SK-N-SH (cell line): ENCODE data around the gene PDE4D. TPM values are rescaled to one million over a fixed set of nuclear protein-coding genes. Genes with fewer than 3 reads are reported as not detected.

Source experiments
- CTCF ChIA-PET: fragments of 300-600, 350-600 bp; formaldehyde crosslinking; extraction: SDS; loops from one replicate; lab custom pipeline; 2021; lab: Yijun Ruan, JAX
- POLR2A ChIA-PET: fragments of 350-600 bp; sonication (Branson Sonifier 250); formaldehyde crosslinking; extraction: SDS; loops from one replicate; lab custom pipeline; 2020; ENCODE audit warnings: antibody characterized with exemption, inconsistent platforms; lab: Yijun Ruan, JAX
- DNase-seq: peaks from one replicate; pipeline ENCODE4 v3.0.0; 2012
- H2AFZ ChIP-seq: fragments of 200-600 bp; sonication (generic); 2 replicates; pipeline ENCODE4 v1.8.1; 2016; ENCODE audit warnings: antibody characterized with exemption, mild to moderate bottlenecking, low read depth
- H3F3A ChIP-seq: fragments of 200-600 bp; sonication (generic); replicated peaks from 2 replicates; pipeline ENCODE3; 2016; ENCODE audit warnings: antibody characterized with exemption, mild to moderate bottlenecking; ENCODE audit not compliant: insufficient read depth
- H3K27ac ChIP-seq, 2 experiments: fragments of 200-500 bp in 1 of 2; fragments of 200-600 bp in 1 of 2; sonication (Bioruptor generic) in 1 of 2; sonication (generic), shearing (Covaris generic) in 1 of 2; 2 replicates each; pipeline versions ENCODE4 v1.5.1 to v1.6.1; 2014 to 2016; ENCODE audit warnings: low read depth in 2 of 2, inconsistent platforms in 1 of 2, low read length in 1 of 2, mild to moderate bottlenecking in 1 of 2, mixed read lengths in 1 of 2
- H3K27me3 ChIP-seq: fragments of 200-600 bp; sonication (generic), shearing (Covaris generic); 2 replicates; pipeline ENCODE4 v1.6.1; 2016; ENCODE audit warnings: mixed run types; ENCODE audit not compliant: insufficient read depth
- H3K36me3 ChIP-seq, 2 experiments: fragments of 200-500 bp in 1 of 2; fragments of 200-600 bp in 1 of 2; sonication (Bioruptor generic) in 1 of 2; sonication (generic) in 1 of 2; replicated peaks in 1 of 2; 2 replicates each; pipeline versions ENCODE3 to v1.5.1; 2014 to 2016; ENCODE audit warnings: low read length in 1 of 2, mild to moderate bottlenecking in 1 of 2; ENCODE audit not compliant: insufficient read depth in 2 of 2, control insufficient read depth in 1 of 2
- H3K4me1 ChIP-seq, 2 experiments: fragments of 200-500 bp in 1 of 2; fragments of 200-600 bp in 1 of 2; sonication (Bioruptor generic) in 1 of 2; sonication (generic), shearing (Covaris generic) in 1 of 2; 2 replicates each; pipeline versions ENCODE4 v1.5.1 to v1.6.1; 2014 to 2016; ENCODE audit warnings: low read depth in 1 of 2, low read length in 1 of 2, mixed run types in 1 of 2; ENCODE audit not compliant: insufficient read depth in 2 of 2, control insufficient read depth in 1 of 2
- H3K4me2 ChIP-seq: fragments of 200-600 bp; sonication (generic), shearing (Covaris generic); 2 replicates; pipeline ENCODE4 v1.6.1; 2017; ENCODE audit warnings: mixed run types
- H3K4me3 ChIP-seq, 2 experiments: fragments of 200-500 bp in 1 of 2; fragments of 200-600 bp in 1 of 2; sonication (Bioruptor generic) in 1 of 2; sonication (generic), shearing (Covaris generic) in 1 of 2; 2 replicates each; pipeline versions ENCODE4 v1.5.1 to v1.8.1; 2014 to 2016; ENCODE audit warnings: low read depth in 2 of 2, inconsistent platforms in 1 of 2, low read length in 1 of 2, mild to moderate bottlenecking in 1 of 2, mixed read lengths in 1 of 2, moderate library complexity in 1 of 2
- H3K79me2 ChIP-seq: fragments of 200-600 bp; sonication (generic); 2 replicates; pipeline ENCODE4 v1.8.1; 2017; ENCODE audit warnings: mild to moderate bottlenecking; ENCODE audit not compliant: insufficient read depth
- H3K9ac ChIP-seq: fragments of 200-600 bp; sonication (generic); 2 replicates; pipeline ENCODE4 v1.6.1; 2017; ENCODE audit warnings: mixed run types
- H3K9me2 ChIP-seq: fragments of 200-600 bp; sonication (generic); 2 replicates; pipeline ENCODE4 v1.6.1; 2017; ENCODE audit warnings: mixed run types
- H3K9me3 ChIP-seq: fragments of 200-600 bp; sonication (generic); 2 replicates; pipeline ENCODE4 v1.6.1; 2017; ENCODE audit warnings: mixed run types, mild to moderate bottlenecking, moderate library complexity
- H4K20me1 ChIP-seq: fragments of 200-600 bp; sonication (generic); 2 replicates; pipeline ENCODE4 v1.6.1; 2017; ENCODE audit warnings: mild to moderate bottlenecking, mixed run types; ENCODE audit not compliant: insufficient read depth
- CHD2 ChIP-seq: fragments of 150-350 bp; IDR thresholded peaks from 2 replicates; pipeline ENCODE4 v1.6.1; 2018; ENCODE audit warnings: low read length; ENCODE audit not compliant: partially characterized antibody
- ELF1 ChIP-seq: IDR thresholded peaks from 2 replicates; pipeline ENCODE4 v1.4.0; 2012
- GATA2 ChIP-seq: sonication (generic); formaldehyde crosslinking; IDR thresholded peaks from 2 replicates; pipeline ENCODE4 v1.5.0; 2020; ENCODE audit warnings: mild to moderate bottlenecking, missing genetic modification reagents
- NRF1 ChIP-seq: IDR thresholded peaks from 2 replicates; pipeline ENCODE4 v1.6.1; 2012; ENCODE audit warnings: low read depth, mild to moderate bottlenecking, low read length
- POLR2AphosphoS5 ChIP-seq: IDR thresholded peaks from 2 replicates; pipeline ENCODE4 v1.6.1; 2012; ENCODE audit warnings: low read depth, low read length
- USF1 ChIP-seq: IDR thresholded peaks from 2 replicates; pipeline ENCODE4 v1.4.0; 2012; ENCODE audit warnings: low read depth, borderline replicate concordance
- WGBS: methylation state at CpG from one replicate; pipeline ENCODE4 v1.1.6; 2017; ENCODE audit warnings: low lambda C conversion rate; 5-methylcytosine and 5-hydroxymethylcytosine counted together
- polyA plus RNA-seq, 3 experiments: library from polyadenylated mRNA; depleted of rRNA; stranded (reverse); fragments of >200 nt; gene quantifications; 2 replicates each; pipeline ENCODE4 v1.2.3, GENCODE V29; 2012
- TF ChIP-seq, protein P1 (sequence below): IDR thresholded peaks from 2 replicates; pipeline ENCODE4 v1.6.1; 2012; ENCODE audit warnings: mild to moderate bottlenecking, low read depth, low read length, moderate library complexity
- TF ChIP-seq, protein P2 (sequence below): IDR thresholded peaks from 2 replicates; pipeline ENCODE4 v1.4.0; 2012; ENCODE audit warnings: low read depth

Gene PDE4D
- polyA plus RNA-seq, 1 of the 3 experiments (the other 2 are of a cell fraction): 2.4 TPM

DNA sequence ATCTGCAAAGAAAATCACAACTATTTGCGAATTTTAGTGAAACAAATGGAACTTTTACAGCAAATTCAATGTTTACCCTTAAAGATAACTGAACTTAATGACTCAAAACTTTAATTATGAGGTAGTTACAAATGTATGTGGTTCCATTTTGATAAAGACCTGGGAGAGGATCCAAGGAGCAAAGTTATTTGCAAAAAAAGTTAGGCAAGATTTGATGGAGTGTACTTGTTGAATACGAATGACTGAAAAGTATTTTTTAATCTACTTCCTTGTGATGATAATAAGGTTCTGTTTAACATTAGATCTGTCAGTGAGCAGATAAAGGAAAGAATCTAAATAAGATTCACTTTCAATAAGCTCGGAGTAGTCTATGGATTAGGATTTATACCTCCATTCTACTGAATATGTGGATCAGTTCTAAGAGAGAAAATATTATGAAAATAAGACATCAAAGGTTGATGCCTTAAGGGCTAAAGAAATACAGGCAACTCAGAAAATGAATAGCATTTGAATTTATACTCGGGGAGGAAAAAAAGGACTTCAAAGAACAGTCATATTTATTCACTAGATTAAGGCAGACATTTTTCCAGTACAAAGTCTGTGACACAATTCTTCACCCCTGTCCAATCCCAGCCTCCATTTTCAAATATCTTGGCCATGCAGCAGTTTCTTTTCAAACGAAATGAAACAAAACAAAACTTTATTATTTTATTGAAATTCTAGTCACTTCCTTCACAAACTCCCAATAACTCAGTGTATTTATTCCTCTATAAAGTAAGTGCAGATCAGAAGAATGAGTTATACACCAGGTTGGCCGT lies 199.8 kb downstream of the PDE4D start (continued):
- TF ChIP-seq, protein P1, sequence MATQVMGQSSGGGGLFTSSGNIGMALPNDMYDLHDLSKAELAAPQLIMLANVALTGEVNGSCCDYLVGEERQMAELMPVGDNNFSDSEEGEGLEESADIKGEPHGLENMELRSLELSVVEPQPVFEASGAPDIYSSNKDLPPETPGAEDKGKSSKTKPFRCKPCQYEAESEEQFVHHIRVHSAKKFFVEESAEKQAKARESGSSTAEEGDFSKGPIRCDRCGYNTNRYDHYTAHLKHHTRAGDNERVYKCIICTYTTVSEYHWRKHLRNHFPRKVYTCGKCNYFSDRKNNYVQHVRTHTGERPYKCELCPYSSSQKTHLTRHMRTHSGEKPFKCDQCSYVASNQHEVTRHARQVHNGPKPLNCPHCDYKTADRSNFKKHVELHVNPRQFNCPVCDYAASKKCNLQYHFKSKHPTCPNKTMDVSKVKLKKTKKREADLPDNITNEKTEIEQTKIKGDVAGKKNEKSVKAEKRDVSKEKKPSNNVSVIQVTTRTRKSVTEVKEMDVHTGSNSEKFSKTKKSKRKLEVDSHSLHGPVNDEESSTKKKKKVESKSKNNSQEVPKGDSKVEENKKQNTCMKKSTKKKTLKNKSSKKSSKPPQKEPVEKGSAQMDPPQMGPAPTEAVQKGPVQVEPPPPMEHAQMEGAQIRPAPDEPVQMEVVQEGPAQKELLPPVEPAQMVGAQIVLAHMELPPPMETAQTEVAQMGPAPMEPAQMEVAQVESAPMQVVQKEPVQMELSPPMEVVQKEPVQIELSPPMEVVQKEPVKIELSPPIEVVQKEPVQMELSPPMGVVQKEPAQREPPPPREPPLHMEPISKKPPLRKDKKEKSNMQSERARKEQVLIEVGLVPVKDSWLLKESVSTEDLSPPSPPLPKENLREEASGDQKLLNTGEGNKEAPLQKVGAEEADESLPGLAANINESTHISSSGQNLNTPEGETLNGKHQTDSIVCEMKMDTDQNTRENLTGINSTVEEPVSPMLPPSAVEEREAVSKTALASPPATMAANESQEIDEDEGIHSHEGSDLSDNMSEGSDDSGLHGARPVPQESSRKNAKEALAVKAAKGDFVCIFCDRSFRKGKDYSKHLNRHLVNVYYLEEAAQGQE: no peak
- TF ChIP-seq CHD2 (no peak), POLR2AphosphoS5 (no peak), GATA2 (CRISPR knock-in tag) (no peak), NRF1 (no peak), USF1 (no peak)
- TF ChIP-seq, protein P2, sequence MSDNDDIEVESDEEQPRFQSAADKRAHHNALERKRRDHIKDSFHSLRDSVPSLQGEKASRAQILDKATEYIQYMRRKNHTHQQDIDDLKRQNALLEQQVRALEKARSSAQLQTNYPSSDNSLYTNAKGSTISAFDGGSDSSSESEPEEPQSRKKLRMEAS: no peak

DNA sequence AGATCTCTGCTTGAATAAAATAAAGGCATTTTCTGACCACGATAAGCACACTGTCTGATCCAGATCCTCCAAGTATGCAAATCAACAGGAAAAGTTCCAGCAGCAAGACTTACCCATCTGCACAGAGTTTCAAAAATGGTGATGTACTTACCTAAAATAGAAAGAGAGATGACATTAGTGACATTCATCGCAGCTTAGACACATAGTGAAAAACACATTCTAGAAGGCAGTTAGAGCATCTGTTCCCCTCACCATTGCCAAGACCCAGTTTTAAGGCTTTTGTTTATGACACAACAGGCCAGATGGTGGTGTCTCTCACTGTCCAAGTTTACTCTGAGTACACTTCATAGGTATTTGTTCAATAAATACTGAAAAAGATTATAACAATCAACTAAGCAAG lies 207.7 kb downstream of the PDE4D start:
- no peak for DNase-seq
- CTCF ChIA-PET: interaction anchor here (1.1 kb wide), 1 partner anchor 12 kb away, joined by 6 read pairs; no protein-coding TSS in a partner anchor

More for the DNA sequence above, 207.7 kb downstream of the PDE4D start:
- WGBS: 73% methylated on average over 2 of the region's 2 CpGs
- POLR2A ChIA-PET: no interaction called here
- H3K4me3 ChIP-seq: no peak overlapping the region
- H3K9ac ChIP-seq: no peak overlapping the region
- H3K9me3 ChIP-seq: no peaks in the 10 kb centered on the region
- H3K9me2 ChIP-seq: no peaks in the 10 kb centered on the region
- H2AFZ ChIP-seq: no peak overlapping the region
- no peaks in the 10 kb centered on the region for H4K20me1 ChIP-seq
- no peaks in the 10 kb centered on the region for H3F3A ChIP-seq
- no peaks in the 10 kb centered on the region for H3K79me2 ChIP-seq
- H3K36me3 ChIP-seq: no peaks in the 10 kb centered on the region
- H3K27me3 ChIP-seq: no peaks in the 10 kb centered on the region
- H3K4me1 ChIP-seq: peaks cover 0 to 7% of the 10 kb centered on the region in 2 experiments; a peak in 2 of 4 replicates
- TF ChIP-seq ELF1: no peak
- TF ChIP-seq POLR2AphosphoS5: no peak
- TF ChIP-seq, protein P1: no peak
- H3K27ac ChIP-seq: no peak overlapping the region; a peak in 1 of 4 replicates
- H3K4me2 ChIP-seq: no peak overlapping the region
